Activated B cell treated with CpG ODN at 0.5 μM for 24 hours (primary cell): ENCODE results near the gene FGF12. TPM values are rescaled to one million over a fixed set of nuclear protein-coding genes. Genes with fewer than 3 reads are reported as not detected.

Experiments used
- ATAC-seq: fragments of 200-7000 bp; cut with Tn5 transposase; one replicate; pipeline ENCODE4 v1.10.0; 2021; ENCODE audit warnings: low read depth, mild to moderate bottlenecking, moderate library complexity
- CTCF ChIA-PET: fragments of 350-600 bp; sonication (Branson Sonifier 250); formaldehyde crosslinking; loops from one replicate; lab custom pipeline; 2021; ENCODE audit warnings: antibody characterized with exemption; lab: Charles Lee
- POLR2A ChIA-PET: fragments of 350-600 bp; sonication (Branson Sonifier 250); formaldehyde crosslinking; loops from one replicate; lab custom pipeline; 2021; ENCODE audit warnings: antibody characterized with exemption; lab: Charles Lee
- DNase-seq: peaks from one replicate; pipeline ENCODE4 v3.0.0; 2022
- H3K27ac Mint-ChIP-seq: one replicate; pipeline ENCODE4 v1.8.0; 2020; ENCODE audit warnings: mixed read lengths
- H3K27me3 Mint-ChIP-seq: one replicate; pipeline ENCODE4 v1.8.0; 2021; ENCODE audit warnings: mixed read lengths
- H3K36me3 Mint-ChIP-seq: one replicate; pipeline ENCODE4 v1.8.0; 2021; ENCODE audit warnings: low read depth, mixed read lengths
- H3K4me1 Mint-ChIP-seq: one replicate; pipeline ENCODE4 v1.8.0; 2021; ENCODE audit warnings: mixed read lengths
- H3K4me3 Mint-ChIP-seq: one replicate; pipeline ENCODE4 v1.8.0; 2020; ENCODE audit warnings: mild to moderate bottlenecking, mixed read lengths
- H3K9me3 Mint-ChIP-seq: one replicate; pipeline ENCODE4 v1.8.0; 2020; ENCODE audit warnings: mixed read lengths
- intact Hi-C: fragments of 100-400 bp; cut with micrococcal nuclease; formaldehyde crosslinking; loops from one replicate; pipeline ENCODE4 v1.15.1; 2024
- total RNA-seq: library from RNA; stranded (reverse); gene quantifications from 2 replicates; pipeline ENCODE4 v1.2.3, GENCODE V29; 2022
- TF ChIP-seq, protein P1 (sequence below): fragments of 200-600 bp; IDR thresholded peaks from one replicate; pipeline ENCODE4 v1.8.0; 2022; ENCODE audit warnings: antibody characterized with exemption, mild to moderate bottlenecking

Gene FGF12
- total RNA-seq, 1 donor from 2014 or later: not detected

DNA sequence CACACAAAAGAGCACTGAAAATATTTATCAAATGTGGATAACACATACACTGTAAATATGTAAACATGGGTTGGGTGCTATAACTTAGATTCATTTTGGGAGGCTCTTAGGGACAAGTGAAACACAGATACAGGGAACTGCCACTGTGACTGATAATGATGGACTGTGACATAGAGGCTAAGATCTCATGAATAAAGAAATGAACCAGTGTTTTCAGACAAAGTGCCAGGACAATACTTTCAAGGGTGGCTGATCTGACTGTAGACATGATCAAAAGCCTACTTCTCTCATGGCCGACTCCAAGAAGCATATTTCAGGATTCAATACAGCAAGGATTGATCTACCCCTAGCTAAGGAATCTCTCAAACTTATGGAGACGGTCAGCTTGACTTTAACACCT lies 353.8 kb downstream of the FGF12 start:
- ChIA-PET POLR2A (no interaction called here), CTCF (no interaction called here)
- Mint-ChIP-seq H3K36me3 (no peaks in the 10 kb centered on the region), H3K9me3 (no peaks in the 10 kb centered on the region), H3K4me3 (no peak overlapping the region), H3K27ac (no peak overlapping the region), H3K4me1 (no peaks in the 10 kb centered on the region), H3K27me3 (no peaks in the 10 kb centered on the region)
- no peak for DNase-seq
- intact Hi-C loops: no loop called here
- TF ChIP-seq, protein P1, sequence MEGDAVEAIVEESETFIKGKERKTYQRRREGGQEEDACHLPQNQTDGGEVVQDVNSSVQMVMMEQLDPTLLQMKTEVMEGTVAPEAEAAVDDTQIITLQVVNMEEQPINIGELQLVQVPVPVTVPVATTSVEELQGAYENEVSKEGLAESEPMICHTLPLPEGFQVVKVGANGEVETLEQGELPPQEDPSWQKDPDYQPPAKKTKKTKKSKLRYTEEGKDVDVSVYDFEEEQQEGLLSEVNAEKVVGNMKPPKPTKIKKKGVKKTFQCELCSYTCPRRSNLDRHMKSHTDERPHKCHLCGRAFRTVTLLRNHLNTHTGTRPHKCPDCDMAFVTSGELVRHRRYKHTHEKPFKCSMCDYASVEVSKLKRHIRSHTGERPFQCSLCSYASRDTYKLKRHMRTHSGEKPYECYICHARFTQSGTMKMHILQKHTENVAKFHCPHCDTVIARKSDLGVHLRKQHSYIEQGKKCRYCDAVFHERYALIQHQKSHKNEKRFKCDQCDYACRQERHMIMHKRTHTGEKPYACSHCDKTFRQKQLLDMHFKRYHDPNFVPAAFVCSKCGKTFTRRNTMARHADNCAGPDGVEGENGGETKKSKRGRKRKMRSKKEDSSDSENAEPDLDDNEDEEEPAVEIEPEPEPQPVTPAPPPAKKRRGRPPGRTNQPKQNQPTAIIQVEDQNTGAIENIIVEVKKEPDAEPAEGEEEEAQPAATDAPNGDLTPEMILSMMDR: no peak
- no peak for ATAC-seq

DNA sequence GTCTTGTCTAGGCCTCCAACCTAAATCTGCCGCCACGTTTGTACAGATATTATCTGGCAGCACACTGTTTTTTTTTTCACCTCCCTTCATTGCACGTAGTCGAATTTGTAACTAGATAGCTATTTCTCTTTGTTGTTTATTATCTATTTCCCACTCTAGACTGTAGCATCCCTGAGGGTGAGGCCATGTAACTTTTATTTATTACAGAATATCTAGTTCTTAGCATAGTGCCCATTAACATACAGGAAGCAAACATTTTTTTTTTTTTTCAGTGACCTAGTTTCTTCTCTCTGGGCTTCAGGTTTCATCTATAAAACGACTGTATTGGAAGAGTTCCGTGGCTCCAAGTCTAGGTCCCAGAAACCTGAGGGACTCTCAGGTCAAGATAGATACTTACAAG lies 354.3 kb downstream of the FGF12 start:
- no peak overlapping the region for H3K27ac Mint-ChIP-seq
- no peaks in the 10 kb centered on the region for H3K27me3 Mint-ChIP-seq
- no peak overlapping the region for H3K4me3 Mint-ChIP-seq
- H3K36me3 Mint-ChIP-seq: no peaks in the 10 kb centered on the region
- ATAC-seq (no peak), DNase-seq (no peak)
- H3K4me1 Mint-ChIP-seq: no peaks in the 10 kb centered on the region
- CTCF ChIA-PET: no interaction called here
- H3K9me3 Mint-ChIP-seq: no peaks in the 10 kb centered on the region
- intact Hi-C loops: no loop called here
- POLR2A ChIA-PET: no interaction called here
- TF ChIP-seq, protein P1: no peak

DNA sequence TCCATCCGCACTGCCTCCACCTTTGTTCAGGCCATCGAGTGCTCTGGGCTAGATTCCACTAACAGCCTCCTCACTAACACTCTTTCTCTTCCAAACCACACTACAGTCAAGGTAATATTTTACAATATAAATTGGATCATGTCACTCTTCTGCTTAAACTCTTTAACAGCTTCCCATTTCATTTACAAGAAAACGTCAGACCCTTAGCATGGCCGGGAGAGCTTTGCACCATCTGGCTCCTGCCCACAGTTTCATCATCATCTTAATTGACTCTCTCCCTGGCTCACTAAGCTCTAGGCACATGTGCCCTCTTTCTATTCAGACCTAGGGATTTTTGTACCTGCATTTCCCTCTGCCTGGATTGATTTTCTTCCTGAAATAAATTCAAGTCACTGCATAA lies 354.7 kb downstream of the FGF12 start:
- Mint-ChIP-seq H3K36me3 (no peaks in the 10 kb centered on the region), H3K27me3 (no peaks in the 10 kb centered on the region), H3K9me3 (no peaks in the 10 kb centered on the region), H3K4me1 (no peaks in the 10 kb centered on the region), H3K4me3 (no peak overlapping the region), H3K27ac (no peak overlapping the region)
- POLR2A ChIA-PET: no interaction called here
- CTCF ChIA-PET: no interaction called here
- intact Hi-C loops: no loop called here
- TF ChIP-seq, protein P1: no peak
- ATAC-seq: no peak
- no peak for DNase-seq

DNA sequence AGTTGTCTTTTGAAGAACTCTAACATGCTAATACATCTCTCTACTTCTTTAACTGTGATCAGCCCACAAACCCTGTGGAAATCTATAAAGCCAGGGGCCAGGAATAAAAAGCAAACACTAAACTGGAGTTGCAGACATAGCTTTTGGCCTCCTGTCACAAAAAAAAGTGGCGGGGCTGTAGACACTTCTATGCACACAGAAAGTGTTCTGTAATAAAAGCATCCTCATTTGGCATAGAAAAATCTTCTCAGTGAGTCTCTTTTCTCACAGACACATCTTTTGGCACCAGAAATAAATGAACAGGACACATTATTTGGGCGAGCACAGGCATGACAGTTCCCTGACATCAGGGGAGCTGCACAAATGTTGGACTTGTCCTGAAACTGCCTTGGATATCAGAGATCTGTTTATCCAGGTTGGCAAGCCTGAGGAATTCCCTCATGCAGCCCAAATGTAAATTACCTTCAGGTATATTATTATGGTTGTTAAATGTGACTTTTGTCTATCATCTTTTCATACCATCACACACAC lies 355.4 kb downstream of the FGF12 start:
- DNase-seq (no peak), ATAC-seq (no peak)
- Mint-ChIP-seq H3K27ac (no peak overlapping the region), H3K36me3 (no peaks in the 10 kb centered on the region), H3K4me3 (no peak overlapping the region), H3K9me3 (no peaks in the 10 kb centered on the region), H3K4me1 (no peaks in the 10 kb centered on the region), H3K27me3 (peaks cover 2% of the 10 kb centered on the region)
- intact Hi-C loops: no loop called here
- ChIA-PET CTCF (no interaction called here), POLR2A (no interaction called here)
- TF ChIP-seq, protein P1: no peak

DNA sequence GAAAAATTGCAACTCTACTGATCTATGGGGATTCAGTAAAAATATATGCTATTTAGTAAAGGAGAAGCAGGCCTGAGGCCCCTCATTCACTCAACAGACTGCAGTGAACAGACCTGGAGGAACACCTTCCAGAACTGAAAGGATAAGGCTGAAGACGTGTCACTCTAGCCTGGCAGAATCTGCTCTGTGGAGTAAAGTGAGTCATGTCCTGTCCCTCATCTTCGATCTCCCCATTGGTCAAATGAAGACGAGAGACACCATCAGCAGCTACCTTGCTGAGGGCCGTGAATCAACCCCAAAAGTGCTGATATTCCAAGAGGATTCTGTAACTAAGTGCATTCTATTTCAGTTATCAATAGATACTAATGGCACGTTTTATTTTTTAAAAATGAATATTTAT lies 359.7 kb downstream of the FGF12 start:
- Mint-ChIP-seq H3K36me3 (no peaks in the 10 kb centered on the region), H3K9me3 (no peaks in the 10 kb centered on the region), H3K27me3 (peaks cover 2% of the 10 kb centered on the region), H3K27ac (no peak overlapping the region), H3K4me3 (no peak overlapping the region), H3K4me1 (no peaks in the 10 kb centered on the region)
- DNase-seq: no peak
- ATAC-seq: no peak
- intact Hi-C loops: no loop called here
- TF ChIP-seq, protein P1: no peak
- ChIA-PET CTCF (no interaction called here), POLR2A (interaction anchor here (0.5 kb wide), 1 partner anchor 1096 kb away, joined by 11 read pairs; no protein-coding TSS in a partner anchor)
